ENCODE results near the gene COMMD4. TPM values are rescaled to one million over a fixed set of nuclear protein-coding genes. Genes with fewer than 3 reads are reported as not detected.

Gene COMMD4
- total and polyA plus RNA-seq, 2 of the 8 experiments (the other 6 are each of a cell fraction or from before 2014, with no cell fraction given), result 131 to 236 TPM

DNA sequence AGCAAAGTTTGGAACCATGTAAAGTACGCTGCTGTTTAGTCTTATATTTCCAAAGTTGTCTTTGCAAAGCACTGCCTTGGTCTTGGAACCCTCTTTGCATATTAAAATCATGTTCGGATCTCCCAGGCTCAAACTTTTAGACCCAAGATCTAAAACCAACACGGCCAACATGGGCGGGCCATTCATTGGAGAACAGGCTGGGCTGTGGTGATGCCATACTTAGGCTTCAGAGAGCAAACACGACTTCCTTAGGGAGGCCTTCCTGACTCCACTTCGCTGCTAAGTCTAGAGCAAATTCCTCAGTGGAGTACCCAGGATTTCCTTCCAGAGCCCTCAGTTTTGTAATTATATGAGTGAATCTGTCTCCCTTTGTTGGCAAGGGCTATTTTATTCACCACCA, 29.0 kb downstream of the COMMD4 start:
- 92% methylated on average over 6 of the region's 6 CpGs; no CpG with 5 or more reads in 1 of the 2 experiments for WGBS, 2 experiments (ENCODE audit: extremely low coverage in 1 of 2, insufficient coverage in 1 of 2, insufficient read length in 1 of 2, insufficient replicate concordance in 2 of 2, low coverage in 1 of 2, low lambda C conversion rate in 2 of 2, missing lambda C conversion rate in 1 of 2)
- H3K4ac ChIP-seq (replicated peaks; ENCODE audit: insufficient read length, low read depth, low read length), result no peak overlapping the region

More for the DNA sequence above, 29.0 kb downstream of the COMMD4 start:
- ChIA-PET CTCF (ENCODE audit: partially characterized antibody) (no interaction called here), POLR2A (ENCODE audit: partially characterized antibody) (interaction anchor here (6.5 kb wide), 1 partner anchor 15 kb away, joined by 69 read pairs; the partner anchor contains the start of gene NEIL1)
- peaks cover 0 to 10% (median 5%) of the 10 kb centered on the region in 4 experiments; a peak in 5 of 8 replicates for H3K36me3 ChIP-seq (ENCODE audit: control insufficient read depth in 2 of 4, insufficient read depth in 4 of 4, low read length in 3 of 4)
- no peaks in the 10 kb centered on the region for H3K9me3 ChIP-seq (ENCODE audit: insufficient read depth in 2 of 2, low read depth in 1 of 2, low read length in 1 of 2)
- H4K91ac ChIP-seq (replicated peaks; ENCODE audit: insufficient read length, low read length), result no peak overlapping the region
- no peak overlapping the region for H2BK12ac ChIP-seq (ENCODE audit: low read depth, low read length)
- DNase-seq (ENCODE audit: low read depth in 1 of 2, low spot score in 2 of 2) (no peak), FAIRE-seq (no peak)
- H4K20me1 ChIP-seq (replicated peaks in 1 of 2; ENCODE audit: control insufficient read depth in 1 of 2, insufficient read depth in 2 of 2, low read length in 2 of 2), result peaks cover 0 to 5% of the 10 kb centered on the region in 2 experiments
- no peak overlapping the region for H3K56ac ChIP-seq (replicated peaks; ENCODE audit: insufficient read length, low read depth, low read length)
- H2BK20ac ChIP-seq (ENCODE audit: low read length), result no peak overlapping the region
- no peak for TF ChIP-seq CTCF (IDR thresholded peaks at IDR 0.05; ENCODE audit: control extremely low read depth in 1 of 3, insufficient read depth in 1 of 3, low read depth in 1 of 3, low read length in 3 of 3)
- TF ChIP-seq YY1 (IDR thresholded peaks at IDR 0.05; ENCODE audit: low read depth, low read length), result no peak
- no peak for TF ChIP-seq TAF1 (IDR thresholded peaks at IDR 0.05; ENCODE audit: low read depth, low read length)
- TF ChIP-seq JUND (IDR thresholded peaks at IDR 0.05; ENCODE audit: low read length), result no peak
- TF ChIP-seq, protein P1, sequence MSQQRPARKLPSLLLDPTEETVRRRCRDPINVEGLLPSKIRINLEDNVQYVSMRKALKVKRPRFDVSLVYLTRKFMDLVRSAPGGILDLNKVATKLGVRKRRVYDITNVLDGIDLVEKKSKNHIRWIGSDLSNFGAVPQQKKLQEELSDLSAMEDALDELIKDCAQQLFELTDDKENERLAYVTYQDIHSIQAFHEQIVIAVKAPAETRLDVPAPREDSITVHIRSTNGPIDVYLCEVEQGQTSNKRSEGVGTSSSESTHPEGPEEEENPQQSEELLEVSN (IDR thresholded peaks at IDR 0.05), result no peak
- TF ChIP-seq EZH2 (IDR thresholded peaks at IDR 0.05; ENCODE audit: low read depth, low read length, severe bottlenecking), result no peak
- no peak for TF ChIP-seq FOSL1 (IDR thresholded peaks at IDR 0.05; ENCODE audit: insufficient read depth, low read depth, low read length)
- no peak overlapping the region; a peak in 1 of 7 replicates for H3K9ac ChIP-seq (replicated peaks in 1 of 4; ENCODE audit: extremely low read depth in 1 of 4, low read depth in 3 of 4, low read length in 3 of 4)
- H3K23me2 ChIP-seq (ENCODE audit: low read depth, low read length), result peaks cover 4% of the 10 kb centered on the region
- H2BK15ac ChIP-seq (ENCODE audit: low read length), result no peak overlapping the region
- H3K4me3 ChIP-seq (ENCODE audit: extremely low read depth in 1 of 4, insufficient read depth in 2 of 4, low read depth in 3 of 4, low read length in 4 of 4), result no peak overlapping the region
- no peaks in the 10 kb centered on the region for H3K79me1 ChIP-seq (ENCODE audit: low read depth, low read length)
- peaks cover 0 to 4% (median 1%) of the 10 kb centered on the region in 4 experiments; a peak in 4 of 7 replicates for H3K4me1 ChIP-seq (replicated peaks in 1 of 4; ENCODE audit: control insufficient read depth in 3 of 4, insufficient read depth in 4 of 4, low read length in 3 of 4)
- H2AFZ ChIP-seq (ENCODE audit: low read length), result no peak overlapping the region
- no peak overlapping the region for H4K8ac ChIP-seq (ENCODE audit: extremely low read depth, insufficient read depth, low read length)
- H3K79me2 ChIP-seq (ENCODE audit: control insufficient read depth in 1 of 2, insufficient read depth in 2 of 2, low read length in 2 of 2), result no peaks in the 10 kb centered on the region
- no peak overlapping the region for H3K23ac ChIP-seq (ENCODE audit: insufficient read length)
- H3K4me2 ChIP-seq (ENCODE audit: insufficient read depth in 1 of 2, low read depth in 2 of 2, low read length in 2 of 2), result no peak overlapping the region
- no peak overlapping the region for H3K14ac ChIP-seq (ENCODE audit: insufficient read length)
- H4K5ac ChIP-seq (ENCODE audit: insufficient read length, low read depth, low read length), result no peak overlapping the region
- no peak overlapping the region for H3K18ac ChIP-seq (ENCODE audit: extremely low read depth, low read length)
- no peak overlapping the region for H2BK5ac ChIP-seq (ENCODE audit: low read depth, low read length)
- no peak overlapping the region for H2BK120ac ChIP-seq (replicated peaks; ENCODE audit: low read depth, low read length)
- H3K27ac ChIP-seq (ENCODE audit: low read depth, low read length), result no peak overlapping the region
- H2AK5ac ChIP-seq (ENCODE audit: low read depth, low read length), result no peak overlapping the region
- H3K27me3 ChIP-seq (replicated peaks in 1 of 4; ENCODE audit: control insufficient read depth in 3 of 4, extremely low read depth in 1 of 4, insufficient read depth in 3 of 4, low read length in 3 of 4), result no peaks in the 10 kb centered on the region
